Heart left ventricle (tissue), 16 donors: ENCODE data around the gene SETDB2. TPM values are rescaled to one million over a fixed set of nuclear protein-coding genes. Genes with fewer than 3 reads are reported as not detected.
A peak's percentile ranks its signal among the peaks of the same experiment; 100 is the strongest.

ENCODE experiments used
- ATAC-seq, 4 donors: fragments of 200-7000 bp; cut with Tn5 transposase; one replicate each; pipeline ENCODE4 v1.9.1; 2020 to 2022; ENCODE audit warnings: moderate library complexity in 4 of 4, mild to moderate bottlenecking in 3 of 4, moderate number of reproducible peaks in 1 of 4
- DNase-seq, 5 donors: peaks; one replicate each; pipeline ENCODE4 v3.0.0-alpha.2; 2020
- H3K27ac ChIP-seq, 12 donors: fragments of 200-600 bp; sonication (generic) in 4 of 12; one replicate each; pipeline versions ENCODE4 v1.5.0 to v1.8.0; 2016 to 2022; ENCODE audit warnings: mild to moderate bottlenecking in 2 of 12
- H3K27me3 ChIP-seq, 9 donors: fragments of 200-600 bp; sonication (generic) in 2 of 9; one replicate each; pipeline versions ENCODE4 v1.5.1 to v1.8.0; 2016 to 2022; ENCODE audit warnings: mild to moderate bottlenecking in 3 of 9
- H3K36me3 ChIP-seq, 9 donors: fragments of 200-600 bp; sonication (generic) in 2 of 9; one replicate each; pipeline versions ENCODE4 v1.5.0 to v1.8.0; 2018 to 2022; ENCODE audit warnings: mild to moderate bottlenecking in 2 of 9
- H3K4me1 ChIP-seq, 12 donors: fragments of 200-600 bp; sonication (generic) in 4 of 12; one replicate each; pipeline versions ENCODE4 v1.5.0 to v1.8.0; 2016 to 2022; ENCODE audit warnings: mild to moderate bottlenecking in 3 of 12
- H3K4me3 ChIP-seq, 12 donors: fragments of 200-600 bp; sonication (generic) in 4 of 12; one replicate each; pipeline versions ENCODE4 v1.5.0 to v1.8.0; 2017 to 2022; ENCODE audit warnings: mild to moderate bottlenecking in 9 of 12, moderate library complexity in 4 of 12
- H3K9me3 ChIP-seq, 12 donors: fragments of 200-600 bp; sonication (generic) in 4 of 12; one replicate each; pipeline versions ENCODE4 v1.5.0 to v1.8.0; 2016 to 2022; ENCODE audit warnings: mild to moderate bottlenecking in 1 of 12
- POLR2A ChIP-seq, 2 donors: fragments of 450-650 bp; IDR thresholded peaks; one replicate each; pipeline ENCODE4 v1.6.1; 2017; ENCODE audit warnings: antibody characterized with exemption in 2 of 2, mild to moderate bottlenecking in 2 of 2, moderate library complexity in 2 of 2
- WGBS, 4 donors: extraction: QIAGEN DNeasy Blood & Tissue Kit in 2 of 4; methylation state at CpG; one replicate each; pipeline versions ENCODE4 v1.1.5 to v1.1.7; 2013 to 2018; 5-methylcytosine and 5-hydroxymethylcytosine counted together
- intact Hi-C, 10 donors: fragments of 100-400 bp; cut with DNase I; formaldehyde crosslinking; loops; one replicate each; pipeline versions ENCODE4 v1.11.1 to v1.14.2; 2022
- polyA plus RNA-seq, 2 donors: library from polyadenylated mRNA; stranded (reverse); fragments of 200-250 nt; gene quantifications; one replicate each; pipeline ENCODE4 v1.2.3, GENCODE V29; 2013
- total RNA-seq, 9 donors: library from RNA; depleted of rRNA in 2 of 9; stranded (reverse); fragments of >200 nt in 2 of 9; fragmentation: NEBNext Ultra II Directional in 3 of 9; extraction: Animal tissue kit (Norgen Biotek cat#: 25700) in 3 of 9; gene quantifications; one replicate each; pipeline versions ENCODE4 v1.1.0 to v1.2.4, GENCODE V29; 2016 to 2023
- TF ChIP-seq, protein P1 (sequence below), 12 donors: fragments of 200-600 bp; sonication (generic) in 4 of 12; IDR thresholded peaks; one replicate each; pipeline versions ENCODE4 v1.5.0 to v1.8.0; 2018 to 2022; ENCODE audit warnings: antibody characterized with exemption in 12 of 12, mild to moderate bottlenecking in 5 of 12
- donor health status: ischemic (EF 13 %, LVEDD 7.1; RV severe dilation, severe dysfunction).
- donor health status: healthy with polysubstance abuse.
- donor health status: DM: no; HTN: yes; CAD: no.
- donor health status: DM: no; HTN: no; CAD: no.
- donor health status: ischemic (EF 25% LVEDD 6.9; RV normal size, moderate dysfunction).
- donor health status: ischemic (EF 25% LVEDD 5.7; RV mildly dilated, moderate dysfunction).
- donor health status: healthy.
- donor health status: DM: yes; HTN: yes; CAD: no.
- donor health status: ischemic (EF 35%, LVEDD 5.7; RV mildly dilated, moderate dysfunction).
- donor health status: nonischemic (EF 11% LVEDD 7.7; RV severe dilation, severe dysfunction).
- donor health status: DM: yes; HTN: yes; CAD: no.
- donor health status: PGD.
- donor health status: ischemic (EF 29% LVEDD 5.4; RV normal size, mild dysfunction).
- donor health status: nonischemic (EF 23%, LVEDD 6.1; RV moderate dilation, normal function).

Gene SETDB2
- total and polyA plus RNA-seq, 11 donors = 3.7 to 19.8 (median 12.9) TPM

DNA sequence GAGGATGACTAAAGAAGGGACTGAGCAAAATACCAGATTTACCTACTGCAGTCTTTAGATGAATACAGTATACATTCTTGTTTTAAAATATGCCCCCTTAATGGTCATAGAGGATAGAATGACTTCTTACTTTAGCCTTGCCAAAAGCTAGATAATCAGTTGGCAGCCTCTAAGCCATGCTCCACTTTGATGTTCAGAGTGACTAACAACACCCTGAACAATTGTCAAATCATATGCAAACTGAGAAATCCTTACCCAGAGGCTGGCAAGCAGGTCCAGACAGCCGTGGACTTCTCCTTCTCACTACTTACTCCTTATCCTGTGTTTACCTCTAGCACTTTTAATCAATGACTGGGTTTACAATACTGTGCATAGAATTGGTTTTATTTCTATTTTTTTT is 28.1 kb downstream of the SETDB2 start:
- H3K4me1 ChIP-seq = peaks cover 0 to 8% (median 2%) of the 10 kb centered on the region in 12 donors
- 39 to 50% (median 41%) methylated on average over 1 of the region's 1 CpG for WGBS, 4 donors
- H3K4me3 ChIP-seq = no peak overlapping the region
- ATAC-seq = peak in 3 of 4 donors; percentile 49 to 58 (median 58)
- no peak for DNase-seq
- H3K27me3 ChIP-seq = no peaks in the 10 kb centered on the region
- TF ChIP-seq, protein P1, sequence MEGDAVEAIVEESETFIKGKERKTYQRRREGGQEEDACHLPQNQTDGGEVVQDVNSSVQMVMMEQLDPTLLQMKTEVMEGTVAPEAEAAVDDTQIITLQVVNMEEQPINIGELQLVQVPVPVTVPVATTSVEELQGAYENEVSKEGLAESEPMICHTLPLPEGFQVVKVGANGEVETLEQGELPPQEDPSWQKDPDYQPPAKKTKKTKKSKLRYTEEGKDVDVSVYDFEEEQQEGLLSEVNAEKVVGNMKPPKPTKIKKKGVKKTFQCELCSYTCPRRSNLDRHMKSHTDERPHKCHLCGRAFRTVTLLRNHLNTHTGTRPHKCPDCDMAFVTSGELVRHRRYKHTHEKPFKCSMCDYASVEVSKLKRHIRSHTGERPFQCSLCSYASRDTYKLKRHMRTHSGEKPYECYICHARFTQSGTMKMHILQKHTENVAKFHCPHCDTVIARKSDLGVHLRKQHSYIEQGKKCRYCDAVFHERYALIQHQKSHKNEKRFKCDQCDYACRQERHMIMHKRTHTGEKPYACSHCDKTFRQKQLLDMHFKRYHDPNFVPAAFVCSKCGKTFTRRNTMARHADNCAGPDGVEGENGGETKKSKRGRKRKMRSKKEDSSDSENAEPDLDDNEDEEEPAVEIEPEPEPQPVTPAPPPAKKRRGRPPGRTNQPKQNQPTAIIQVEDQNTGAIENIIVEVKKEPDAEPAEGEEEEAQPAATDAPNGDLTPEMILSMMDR (IDR thresholded peaks at IDR 0.05) = no peak
- TF ChIP-seq POLR2A (IDR thresholded peaks at IDR 0.05) = no peak
- no peaks in the 10 kb centered on the region for H3K9me3 ChIP-seq
- no peak overlapping the region for H3K27ac ChIP-seq
- peaks cover 0 to 98% (median 85%) of the 10 kb centered on the region in 9 donors for H3K36me3 ChIP-seq
- intact Hi-C loops = no loop called here

DNA sequence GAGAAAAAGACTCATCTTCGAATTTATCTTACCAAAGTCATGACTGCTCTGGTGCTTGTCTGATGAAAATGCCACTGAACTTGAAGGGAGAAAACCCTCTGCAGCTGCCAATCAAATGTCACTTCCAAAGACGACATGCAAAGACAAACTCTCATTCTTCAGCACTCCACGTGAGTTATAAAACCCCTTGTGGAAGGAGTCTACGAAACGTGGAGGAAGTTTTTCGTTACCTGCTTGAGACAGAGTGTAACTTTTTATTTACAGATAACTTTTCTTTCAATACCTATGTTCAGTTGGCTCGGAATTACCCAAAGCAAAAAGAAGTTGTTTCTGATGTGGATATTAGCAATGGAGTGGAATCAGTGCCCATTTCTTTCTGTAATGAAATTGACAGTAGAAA is 32.5 kb downstream of the SETDB2 start:
- H3K4me3 ChIP-seq = no peak overlapping the region
- TF ChIP-seq, protein P1 (IDR thresholded peaks at IDR 0.05) = no peak
- TF ChIP-seq POLR2A (IDR thresholded peaks at IDR 0.05) = no peak
- no peak overlapping the region for H3K27ac ChIP-seq
- intact Hi-C loops = no loop called here
- peaks cover 0 to 99% (median 92%) of the 10 kb centered on the region in 9 donors for H3K36me3 ChIP-seq
- DNase-seq = no peak
- no peaks in the 10 kb centered on the region for H3K27me3 ChIP-seq
- peaks cover 0 to 9% (median 4%) of the 10 kb centered on the region in 12 donors for H3K4me1 ChIP-seq
- H3K9me3 ChIP-seq = no peaks in the 10 kb centered on the region
- WGBS, 4 donors = 89 to 94% (median 91%) methylated on average over 7 of the region's 7 CpGs
- ATAC-seq = no peak

DNA sequence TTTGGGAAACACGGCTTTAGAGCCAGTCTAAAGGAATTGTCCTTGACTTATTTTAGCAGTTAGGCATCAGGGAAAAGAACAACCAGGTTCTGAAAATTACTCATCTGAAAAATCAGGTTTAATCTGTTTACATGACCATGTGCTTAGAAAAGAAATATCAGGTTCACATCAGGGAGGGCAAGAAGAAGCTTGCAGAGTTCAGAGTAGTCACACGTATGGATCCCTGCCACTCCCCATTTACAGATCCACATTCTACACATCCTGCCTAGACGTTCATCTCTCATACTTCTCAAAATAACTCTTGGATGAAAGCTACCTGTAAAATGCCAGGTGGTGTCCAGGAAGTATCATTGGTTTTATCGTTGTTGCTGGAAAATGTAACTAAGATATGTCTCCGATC is 37.7 kb downstream of the SETDB2 start:
- intact Hi-C loops = no loop called here
- Histone ChIP-seq H3K9me3 (no peaks in the 10 kb centered on the region), H3K36me3 (peaks cover 0 to 100% (median 90%) of the 10 kb centered on the region in 9 donors), H3K4me3 (no peak overlapping the region), H3K4me1 (peaks cover 0 to 5% (median 0%) of the 10 kb centered on the region in 12 donors), H3K27me3 (no peaks in the 10 kb centered on the region), H3K27ac (no peak overlapping the region)
- TF ChIP-seq POLR2A (IDR thresholded peaks at IDR 0.05) = no peak
- TF ChIP-seq, protein P1 (IDR thresholded peaks at IDR 0.05) = no peak
- no peak for DNase-seq
- WGBS, 4 donors = 58 to 61% (median 61%) methylated on average over 5 of the region's 5 CpGs
- no peak for ATAC-seq

DNA sequence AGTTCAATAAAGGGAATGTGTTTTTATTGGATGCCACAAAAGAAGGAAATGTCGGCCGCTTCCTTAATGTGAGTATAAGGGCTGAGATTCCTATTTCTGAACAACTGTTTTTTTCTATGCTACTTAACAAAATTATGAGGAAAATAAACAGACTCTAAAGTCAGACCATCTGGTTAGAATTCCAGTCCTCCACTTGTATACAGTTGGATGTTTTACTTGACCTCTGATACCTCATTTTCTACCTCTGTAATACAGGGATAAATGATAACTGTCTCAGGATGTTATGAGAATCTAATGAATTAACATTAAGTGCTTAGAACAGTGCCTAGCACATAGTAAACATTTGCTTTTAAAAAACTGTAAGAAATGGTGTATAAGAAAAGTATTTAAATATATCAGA is 44.5 kb downstream of the SETDB2 start:
- no peak overlapping the region for H3K4me3 ChIP-seq
- intact Hi-C loops = no loop called here
- no peaks in the 10 kb centered on the region for H3K4me1 ChIP-seq
- H3K27ac ChIP-seq = no peak overlapping the region
- no peaks in the 10 kb centered on the region for H3K9me3 ChIP-seq
- 90 to 93% (median 92%) methylated on average over 2 of the region's 2 CpGs for WGBS, 4 donors
- H3K27me3 ChIP-seq = no peaks in the 10 kb centered on the region
- H3K36me3 ChIP-seq = peaks cover 0 to 81% (median 58%) of the 10 kb centered on the region in 9 donors
- DNase-seq = no peak
- ATAC-seq = no peak
- TF ChIP-seq POLR2A (IDR thresholded peaks at IDR 0.05) = no peak
- TF ChIP-seq, protein P1 (IDR thresholded peaks at IDR 0.05) = no peak
